Lung (tissue), 12 donors: ENCODE results near the gene SPIRE1. TPM values are rescaled to one million over a fixed set of nuclear protein-coding genes. Genes with fewer than 3 reads are reported as not detected.

Experiments
- ATAC-seq: fragments of 200-7000 bp; cut with Tn5 transposase; one replicate; pipeline ENCODE4 v1.9.1; 2020; ENCODE audit warnings: moderate number of reproducible peaks; ENCODE audit not compliant: insufficient read depth, low FRiP score
- DNase-seq, 3 donors: peaks; one replicate each; pipeline ENCODE4 v3.0.0-alpha.2; 2013 to 2017
- H3K27ac ChIP-seq, 2 donors: one replicate each; pipeline ENCODE4 v1.5.1; 2013; ENCODE audit warnings: mild to moderate bottlenecking in 2 of 2, moderate library complexity in 2 of 2, control low read depth in 1 of 2, inconsistent platforms in 1 of 2, low read depth in 1 of 2, low read length in 1 of 2
- H3K27me3 ChIP-seq, 3 donors: one replicate each; pipeline ENCODE4 v1.5.1; 2013; ENCODE audit warnings: low read length in 2 of 3; ENCODE audit not compliant: control insufficient read depth in 3 of 3, insufficient read depth in 3 of 3
- H3K36me3 ChIP-seq, 4 donors: one replicate each; pipeline ENCODE4 v1.5.1; 2013; ENCODE audit warnings: low read length in 4 of 4, mild to moderate bottlenecking in 1 of 4, moderate library complexity in 1 of 4; ENCODE audit not compliant: control insufficient read depth in 4 of 4, insufficient read depth in 4 of 4
- H3K4me1 ChIP-seq, 5 donors: one replicate each; pipeline ENCODE4 v1.5.1; 2013; ENCODE audit warnings: low read length in 5 of 5, mild to moderate bottlenecking in 2 of 5, moderate library complexity in 1 of 5; ENCODE audit not compliant: control insufficient read depth in 5 of 5, insufficient read depth in 5 of 5
- H3K4me3 ChIP-seq: one replicate; pipeline ENCODE4 v1.5.1; 2013; ENCODE audit warnings: mild to moderate bottlenecking, control low read depth, moderate library complexity
- H3K9ac ChIP-seq, 2 donors: one replicate each; pipeline ENCODE4 v1.5.1; 2013; ENCODE audit warnings: low read length in 2 of 2, control low read depth in 1 of 2; ENCODE audit not compliant: insufficient read depth in 1 of 2
- H3K9me3 ChIP-seq, 4 donors: one replicate each; pipeline ENCODE4 v1.5.1; 2013; ENCODE audit warnings: low read length in 3 of 4, mild to moderate bottlenecking in 1 of 4, moderate library complexity in 1 of 4; ENCODE audit not compliant: control insufficient read depth in 4 of 4, insufficient read depth in 3 of 4
- CTCF ChIP-seq: IDR thresholded peaks from 2 replicates; pipeline ENCODE4 v1.5.1; 2012; ENCODE audit warnings: mild to moderate bottlenecking; ENCODE audit errors: control extremely low read depth, extremely low read depth
- WGBS, 2 donors: extraction: QIAGEN DNeasy Blood & Tissue Kit; methylation state at CpG; one replicate each; pipeline ENCODE4 v1.1.7; 2013; 5-methylcytosine and 5-hydroxymethylcytosine counted together
- polyA plus RNA-seq, 2 donors: library from polyadenylated mRNA; stranded (reverse); fragments of 200-250 nt; gene quantifications; one replicate each; pipeline ENCODE4 v1.2.1, GENCODE V29; 2013
- total RNA-seq, 2 donors: library from RNA; depleted of rRNA in 1 of 2; stranded (reverse); fragments of >200 nt in 1 of 2; gene quantifications; one replicate each; pipeline ENCODE4 v1.2.1, GENCODE V29; 2014 to 2021
- donor health status: control.
- donor health status: control.
- donor health status: Bipolar disorder and iron deficiency.
- donor health status: healthy.
- donor health status: DM: yes; HTN: yes; CAD: no.

The SPIRE1 gene
- total and polyA plus RNA-seq, 4 donors: 8.7 to 34.0 (median 14.8) TPM

GRCh38 chr18:12640881-12641200, 17.1 kb downstream of the SPIRE1 start:
- TF ChIP-seq CTCF: no peak
- H3K36me3 ChIP-seq: peaks cover 0 to 2% (median 0%) of the 10 kb centered on the region in 4 donors
- H3K27ac ChIP-seq: peak overlapping the region in 1 of 2 donors; percentile 72
- ATAC-seq: no peak
- H3K4me3 ChIP-seq: no peak overlapping the region
- no peaks in the 10 kb centered on the region for H3K9me3 ChIP-seq
- WGBS, 2 donors: 91 to 95% methylated on average over 6 of the region's 6 CpGs
- no peak for DNase-seq
- H3K27me3 ChIP-seq: no peaks in the 10 kb centered on the region
- no peak overlapping the region for H3K9ac ChIP-seq
- peaks cover 0 to 8% (median 4%) of the 10 kb centered on the region in 5 donors for H3K4me1 ChIP-seq

- 61 to 86% methylated on average over 5 of the region's 5 CpGs for WGBS, 2 donors
- TF ChIP-seq CTCF: no peak
- DNase-seq (peak in 1 of 3 donors; percentile 53), ATAC-seq (no peak)
- Histone ChIP-seq H3K4me3 (no peak overlapping the region), H3K36me3 (peaks cover 0 to 2% (median 0%) of the 10 kb centered on the region in 4 donors), H3K27ac (peak overlapping the region in 1 of 2 donors; percentile 72), H3K4me1 (peaks cover 0 to 8% (median 4%) of the 10 kb centered on the region in 5 donors), H3K9ac (no peak overlapping the region), H3K27me3 (no peaks in the 10 kb centered on the region), H3K9me3 (no peaks in the 10 kb centered on the region)
These were observed 17.7 kb downstream of the SPIRE1 start for GRCh38 chr18:12639990-12640880.

GRCh38 chr18:12638644-12639124, 19.2 kb downstream of the SPIRE1 start:
- Histone ChIP-seq H3K9ac (no peak overlapping the region), H3K36me3 (peaks cover 0 to 2% (median 0%) of the 10 kb centered on the region in 4 donors), H3K4me1 (peaks cover 0 to 8% (median 4%) of the 10 kb centered on the region in 5 donors), H3K27me3 (no peaks in the 10 kb centered on the region), H3K4me3 (no peak overlapping the region), H3K27ac (no peak overlapping the region), H3K9me3 (no peaks in the 10 kb centered on the region)
- TF ChIP-seq CTCF: no peak
- 64 to 80% methylated on average over 3 of the region's 3 CpGs for WGBS, 2 donors
- ATAC-seq (no peak), DNase-seq (no peak)
